GM21576 (cell line): ENCODE data around the gene SSH2.

Source experiments
- ATAC-seq: cut with Tn5 transposase; IDR thresholded peaks from one replicate; pipeline ENCODE4 v1.9.1; 2021; ENCODE audit warnings: mild to moderate bottlenecking, moderate library complexity; ENCODE audit not compliant: unreplicated experiment

The SSH2 gene

GRCh38 chr17:29642171-29642611 is 287.8 kb downstream of the SSH2 start:
- no peak for ATAC-seq

GRCh38 chr17:29640981-29641642 is 288.9 kb downstream of the SSH2 start:
- ATAC-seq, result no peak

GRCh38 chr17:29640413-29640812 is 289.6 kb downstream of the SSH2 start:
- ATAC-seq, result no peak

GRCh38 chr17:29633886-29634285 is 296.1 kb downstream of the SSH2 start:
- no peak for ATAC-seq

- no peak for ATAC-seq
These were observed 299.3 kb downstream of the SSH2 start for GRCh38 chr17:29630630-29631193.

- no peak for ATAC-seq
These were observed 300.2 kb downstream of the SSH2 start for GRCh38 chr17:29629839-29630238.

- no peak for ATAC-seq
These were observed 301.4 kb downstream of the SSH2 start for GRCh38 chr17:29628644-29629043.

GRCh38 chr17:29627951-29628350 is 302.1 kb downstream of the SSH2 start:
- ATAC-seq, result no peak

GRCh38 chr17:29625037-29625750 is 304.8 kb downstream of the SSH2 start:
- ATAC-seq, result no peak

- ATAC-seq, result no peak
These were observed 305.4 kb downstream of the SSH2 start for GRCh38 chr17:29624586-29624985.

GRCh38 chr17:29623283-29623647 is 306.8 kb downstream of the SSH2 start:
- no peak for ATAC-seq

GRCh38 chr17:29622337-29623282 is 307.4 kb downstream of the SSH2 start, which contains the start of gene CORO6:
CORO6 (minus strand) TSS chr17:29622912; CDS start chr17:29621421, 1,491 bp downstream.
- ATAC-seq, result peak; percentile 47

- ATAC-seq, result no peak
These were observed 308.3 kb downstream of the SSH2 start for GRCh38 chr17:29621751-29622194.

GRCh38 chr17:29620779-29621500 is 309.1 kb downstream of the SSH2 start:
- no peak for ATAC-seq

- no peak for ATAC-seq
These were observed 309.8 kb downstream of the SSH2 start for GRCh38 chr17:29620271-29620670.

- no peak for ATAC-seq
These were observed 310.8 kb downstream of the SSH2 start for GRCh38 chr17:29619251-29619650.

GRCh38 chr17:29618272-29619065 is 311.6 kb downstream of the SSH2 start:
- ATAC-seq, result no peak

- no peak for ATAC-seq
These were observed 312.4 kb downstream of the SSH2 start for GRCh38 chr17:29617481-29618271.

- peak; percentile 46 for ATAC-seq
These were observed 312.9 kb downstream of the SSH2 start for GRCh38 chr17:29617125-29617480.
